SIG-M5 (cell line): ENCODE measurements around the gene WDR72.

Source experiments
- DNase-seq: peaks from one replicate; lab custom pipeline; 2025; lab: John Stamatoyannopoulos, UW

Gene WDR72

GRCh38 chr15:53534105-53534839, 225.2 kb downstream of the WDR72 start:
- no peak for DNase-seq

- DNase-seq = no peak
These were observed 228.7 kb downstream of the WDR72 start for GRCh38 chr15:53530761-53531160.

- no peak for DNase-seq
These were observed 231.5 kb downstream of the WDR72 start for GRCh38 chr15:53527996-53528395.

- DNase-seq = no peak
These were observed 233.6 kb downstream of the WDR72 start for GRCh38 chr15:53525894-53526293.

- no peak for DNase-seq
These were observed 236.5 kb downstream of the WDR72 start for GRCh38 chr15:53522991-53523390.

GRCh38 chr15:53520996-53521395, 238.5 kb downstream of the WDR72 start:
- DNase-seq = no peak

GRCh38 chr15:53513431-53513830, 246.0 kb downstream of the WDR72 start:
- no peak for DNase-seq

GRCh38 chr15:53512029-53512428, 247.4 kb downstream of the WDR72 start:
- no peak for DNase-seq

- DNase-seq = no peak
These were observed 248.3 kb downstream of the WDR72 start for GRCh38 chr15:53511175-53511574.

- DNase-seq = no peak
These were observed 253.1 kb downstream of the WDR72 start for GRCh38 chr15:53506370-53506769.

- DNase-seq = no peak
These were observed 260.5 kb downstream of the WDR72 start for GRCh38 chr15:53498996-53499395.

GRCh38 chr15:53490341-53490740, 269.1 kb downstream of the WDR72 start:
- no peak for DNase-seq

GRCh38 chr15:53482055-53482454, 277.4 kb downstream of the WDR72 start:
- DNase-seq = no peak

- DNase-seq = no peak
These were observed 281.3 kb downstream of the WDR72 start for GRCh38 chr15:53477981-53478766.

GRCh38 chr15:53473886-53474285, 285.6 kb downstream of the WDR72 start:
- DNase-seq = no peak

GRCh38 chr15:53473435-53473834, 286.0 kb downstream of the WDR72 start:
- no peak for DNase-seq

GRCh38 chr15:53472883-53473282, 286.6 kb downstream of the WDR72 start:
- DNase-seq = no peak

- DNase-seq = no peak
These were observed 287.3 kb downstream of the WDR72 start for GRCh38 chr15:53472210-53472609.

GRCh38 chr15:53470743-53471142, 288.7 kb downstream of the WDR72 start:
- no peak for DNase-seq

- no peak for DNase-seq
These were observed 290.0 kb downstream of the WDR72 start for GRCh38 chr15:53469422-53469821.
